Mammary epithelial cell (primary cell): Measurements from ENCODE around the gene KIF11.

Source experiments
- EZH2 ChIP-seq: IDR thresholded peaks from 2 replicates; pipeline ENCODE4 v1.6.1; 2012; ENCODE audit warnings: low read length, inconsistent platforms, borderline replicate concordance
- TF ChIP-seq, protein P1 (sequence below), 2 donors: IDR thresholded peaks in 1 of 2; conservative IDR thresholded peaks in 1 of 2; 2 replicates each; pipeline ENCODE4 v1.5.1; 2011 to 2012; ENCODE audit warnings: inconsistent platforms in 2 of 2, low read length in 2 of 2, mild to moderate bottlenecking in 2 of 2, control low read depth in 1 of 2, low read depth in 1 of 2; ENCODE audit not compliant: insufficient read depth in 1 of 2; ENCODE audit errors: extremely low read depth in 1 of 2

DNA sequence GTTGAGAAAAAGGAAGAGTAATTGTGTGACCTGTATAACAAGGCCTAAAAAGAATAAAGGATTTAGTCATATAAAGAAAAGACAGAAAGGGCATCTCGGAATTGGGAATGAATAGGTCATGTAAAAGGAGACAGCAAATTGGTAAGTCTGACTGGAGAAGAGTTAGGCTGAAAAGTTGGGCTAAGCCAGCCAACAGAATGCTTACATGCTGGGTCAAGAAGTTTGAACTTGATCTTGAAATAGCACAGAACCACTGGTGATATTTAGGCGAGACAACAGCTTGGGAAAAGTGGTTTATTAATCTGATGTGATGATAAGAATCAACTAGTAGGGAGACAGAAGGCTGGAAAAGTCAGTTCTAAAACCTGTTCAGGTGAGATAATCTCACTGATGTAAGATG lies 23.9 kb upstream of the KIF11 start:
- TF ChIP-seq, protein P1, sequence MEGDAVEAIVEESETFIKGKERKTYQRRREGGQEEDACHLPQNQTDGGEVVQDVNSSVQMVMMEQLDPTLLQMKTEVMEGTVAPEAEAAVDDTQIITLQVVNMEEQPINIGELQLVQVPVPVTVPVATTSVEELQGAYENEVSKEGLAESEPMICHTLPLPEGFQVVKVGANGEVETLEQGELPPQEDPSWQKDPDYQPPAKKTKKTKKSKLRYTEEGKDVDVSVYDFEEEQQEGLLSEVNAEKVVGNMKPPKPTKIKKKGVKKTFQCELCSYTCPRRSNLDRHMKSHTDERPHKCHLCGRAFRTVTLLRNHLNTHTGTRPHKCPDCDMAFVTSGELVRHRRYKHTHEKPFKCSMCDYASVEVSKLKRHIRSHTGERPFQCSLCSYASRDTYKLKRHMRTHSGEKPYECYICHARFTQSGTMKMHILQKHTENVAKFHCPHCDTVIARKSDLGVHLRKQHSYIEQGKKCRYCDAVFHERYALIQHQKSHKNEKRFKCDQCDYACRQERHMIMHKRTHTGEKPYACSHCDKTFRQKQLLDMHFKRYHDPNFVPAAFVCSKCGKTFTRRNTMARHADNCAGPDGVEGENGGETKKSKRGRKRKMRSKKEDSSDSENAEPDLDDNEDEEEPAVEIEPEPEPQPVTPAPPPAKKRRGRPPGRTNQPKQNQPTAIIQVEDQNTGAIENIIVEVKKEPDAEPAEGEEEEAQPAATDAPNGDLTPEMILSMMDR (conservative IDR thresholded peaks at IDR 0.05 in 1 of 2, IDR thresholded peaks at IDR 0.05 in 1 of 2; ENCODE audit: extremely low read depth in 1 of 2, insufficient read depth in 1 of 2, low read depth in 1 of 2, low read length in 2 of 2): no peak
- TF ChIP-seq EZH2: no peak
